ENCODE results near the gene EEF1G.

GRCh38 chr11:62613291-62613778, 39.6 kb upstream of the EEF1G start:
- TF ChIP-seq CTCF (IDR thresholded peaks at IDR 0.05) (no peak), EZH2 (IDR thresholded peaks at IDR 0.05; ENCODE audit: borderline replicate concordance, insufficient read depth, low read depth, low read length, poor library complexity, severe bottlenecking) (no peak)

All from B cell (primary cell).